ENCODE measurements around the gene KANK4.

KANK4 gene

GRCh38 chr1:62196086-62196690, 123.0 kb downstream of the KANK4 start:
- no peaks in the 10 kb centered on the region for H3K36me3 ChIP-seq (ENCODE audit: low read length)
- H3K4me3 ChIP-seq (ENCODE audit: insufficient read depth, low read length, poor library complexity, severe bottlenecking): no peak overlapping the region
- no peak overlapping the region for H2AFZ ChIP-seq (ENCODE audit: low read depth, low read length, severe bottlenecking)
- H3K27me3 ChIP-seq (ENCODE audit: low read length): no peaks in the 10 kb centered on the region
- H3K9me3 ChIP-seq (ENCODE audit: insufficient read depth, low read length): no peaks in the 10 kb centered on the region
- no peaks in the 10 kb centered on the region for H3F3A ChIP-seq (ENCODE audit: insufficient read depth)
- no peaks in the 10 kb centered on the region for H4K20me1 ChIP-seq (ENCODE audit: low read depth, low read length)
- no peak overlapping the region for H3K4me2 ChIP-seq (ENCODE audit: low read depth, low read length, poor library complexity, severe bottlenecking)
- H3K79me2 ChIP-seq (ENCODE audit: insufficient read depth, low read length): no peaks in the 10 kb centered on the region
- H3K27ac ChIP-seq (ENCODE audit: low read depth, low read length): no peak overlapping the region
- TF ChIP-seq, protein P1, sequence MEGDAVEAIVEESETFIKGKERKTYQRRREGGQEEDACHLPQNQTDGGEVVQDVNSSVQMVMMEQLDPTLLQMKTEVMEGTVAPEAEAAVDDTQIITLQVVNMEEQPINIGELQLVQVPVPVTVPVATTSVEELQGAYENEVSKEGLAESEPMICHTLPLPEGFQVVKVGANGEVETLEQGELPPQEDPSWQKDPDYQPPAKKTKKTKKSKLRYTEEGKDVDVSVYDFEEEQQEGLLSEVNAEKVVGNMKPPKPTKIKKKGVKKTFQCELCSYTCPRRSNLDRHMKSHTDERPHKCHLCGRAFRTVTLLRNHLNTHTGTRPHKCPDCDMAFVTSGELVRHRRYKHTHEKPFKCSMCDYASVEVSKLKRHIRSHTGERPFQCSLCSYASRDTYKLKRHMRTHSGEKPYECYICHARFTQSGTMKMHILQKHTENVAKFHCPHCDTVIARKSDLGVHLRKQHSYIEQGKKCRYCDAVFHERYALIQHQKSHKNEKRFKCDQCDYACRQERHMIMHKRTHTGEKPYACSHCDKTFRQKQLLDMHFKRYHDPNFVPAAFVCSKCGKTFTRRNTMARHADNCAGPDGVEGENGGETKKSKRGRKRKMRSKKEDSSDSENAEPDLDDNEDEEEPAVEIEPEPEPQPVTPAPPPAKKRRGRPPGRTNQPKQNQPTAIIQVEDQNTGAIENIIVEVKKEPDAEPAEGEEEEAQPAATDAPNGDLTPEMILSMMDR (IDR thresholded peaks at IDR 0.05; ENCODE audit: insufficient read depth, low read length, poor library complexity, severe bottlenecking): no peak
- TF ChIP-seq EZH2phosphoT487 (conservative IDR thresholded peaks at IDR 0.05; ENCODE audit: low read length): no peak
- H3K9ac ChIP-seq (ENCODE audit: low read length): no peak overlapping the region
- H3K9me2 ChIP-seq (replicated peaks; ENCODE audit: insufficient read depth, low read length): no peaks in the 10 kb centered on the region

DNA sequence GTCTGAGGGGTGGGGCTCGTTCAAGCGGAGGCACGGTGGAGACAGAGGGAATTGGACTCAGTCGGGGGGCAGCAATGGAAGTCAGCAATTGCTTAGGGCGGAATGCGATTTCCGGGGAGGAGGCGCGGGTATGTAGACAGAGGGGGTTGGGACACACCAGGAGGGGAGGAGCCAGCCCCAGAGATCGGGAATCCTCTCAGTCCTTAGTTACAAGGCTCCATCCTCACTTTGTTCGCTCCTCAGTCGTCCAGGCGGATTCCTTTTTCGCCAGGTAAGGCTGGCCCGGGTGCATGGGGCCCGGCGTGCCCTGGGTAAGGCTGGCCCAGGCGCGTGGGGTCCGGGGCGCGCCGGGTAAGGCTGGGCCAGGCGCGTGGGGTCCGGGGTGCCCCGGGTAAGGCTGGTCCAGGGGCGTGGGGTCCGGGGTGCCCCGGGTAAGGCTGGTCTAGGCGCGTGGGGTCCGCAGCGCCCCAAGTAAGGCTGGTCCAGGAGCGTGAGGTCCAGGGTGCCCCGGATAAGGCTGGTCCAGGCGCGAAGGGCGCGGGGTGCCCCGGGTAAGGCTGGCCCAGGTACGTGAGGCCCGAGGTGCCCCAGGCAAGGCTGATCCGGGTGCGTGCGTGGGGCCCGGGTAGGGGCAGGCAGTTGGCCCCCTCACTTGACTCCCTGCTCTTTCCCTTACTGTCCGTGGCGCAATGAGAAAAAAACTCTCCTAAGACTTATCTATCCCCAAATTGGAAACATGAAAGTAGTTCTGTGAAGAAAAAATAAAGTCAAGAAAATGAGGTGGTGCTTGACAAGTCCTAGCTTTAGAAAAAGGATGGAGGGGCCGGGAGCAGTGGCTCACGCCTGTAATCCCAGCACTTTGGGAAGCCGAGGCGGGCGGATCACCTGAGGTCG, 124.3 kb downstream of the KANK4 start, which contains the start of gene L1TD1:
Gene L1TD1, plus strand, starts transcription at position 199 of the 894 bp plus-strand sequence. CDS start 11,780 bp downstream, outside the sequence.
- H3K4me2 ChIP-seq (ENCODE audit: low read depth, low read length, poor library complexity, severe bottlenecking): no peak within 1 kb of the TSS
- no peaks in the 10 kb centered on the region for H3K79me2 ChIP-seq (ENCODE audit: insufficient read depth, low read length)

GRCh38 chr1:62188111-62188510, 131.1 kb downstream of the KANK4 start:
- no peak overlapping the region for H2AFZ ChIP-seq (ENCODE audit: low read depth, low read length, severe bottlenecking)
- H3K36me3 ChIP-seq (ENCODE audit: low read length): no peaks in the 10 kb centered on the region
- H3K27ac ChIP-seq (ENCODE audit: low read depth, low read length): no peak overlapping the region
- H3F3A ChIP-seq (ENCODE audit: insufficient read depth): no peaks in the 10 kb centered on the region
- H4K20me1 ChIP-seq (ENCODE audit: low read depth, low read length): no peaks in the 10 kb centered on the region
- no peaks in the 10 kb centered on the region for H3K79me2 ChIP-seq (ENCODE audit: insufficient read depth, low read length)
- no peak for TF ChIP-seq EZH2phosphoT487 (conservative IDR thresholded peaks at IDR 0.05; ENCODE audit: low read length)
- TF ChIP-seq, protein P1 (IDR thresholded peaks at IDR 0.05; ENCODE audit: insufficient read depth, low read length, poor library complexity, severe bottlenecking): no peak
- H3K4me3 ChIP-seq (ENCODE audit: insufficient read depth, low read length, poor library complexity, severe bottlenecking): no peak overlapping the region
- no peaks in the 10 kb centered on the region for H3K27me3 ChIP-seq (ENCODE audit: low read length)
- no peaks in the 10 kb centered on the region for H3K9me2 ChIP-seq (replicated peaks; ENCODE audit: insufficient read depth, low read length)
- no peak overlapping the region for H3K4me2 ChIP-seq (ENCODE audit: low read depth, low read length, poor library complexity, severe bottlenecking)
- no peaks in the 10 kb centered on the region for H3K9me3 ChIP-seq (ENCODE audit: insufficient read depth, low read length)
- H3K9ac ChIP-seq (ENCODE audit: low read length): no peak overlapping the region

More for the DNA sequence above, 124.3 kb downstream of the KANK4 start, which contains the start of gene L1TD1:
- no peaks in the 10 kb centered on the region for H3K9me2 ChIP-seq (replicated peaks; ENCODE audit: insufficient read depth, low read length)
- H3F3A ChIP-seq (ENCODE audit: insufficient read depth): no peaks in the 10 kb centered on the region
- no peak within 1 kb of the TSS for H3K9ac ChIP-seq (ENCODE audit: low read length)
- H3K9me3 ChIP-seq (ENCODE audit: insufficient read depth, low read length): no peaks in the 10 kb centered on the region
- H2AFZ ChIP-seq (ENCODE audit: low read depth, low read length, severe bottlenecking): no peak within 1 kb of the TSS
- no peak within 1 kb of the TSS for H3K27ac ChIP-seq (ENCODE audit: low read depth, low read length)
- H3K36me3 ChIP-seq (ENCODE audit: low read length): no peaks in the 10 kb centered on the region
- H3K27me3 ChIP-seq (ENCODE audit: low read length): no peaks in the 10 kb centered on the region
- TF ChIP-seq, protein P1 (IDR thresholded peaks at IDR 0.05; ENCODE audit: insufficient read depth, low read length, poor library complexity, severe bottlenecking): no peak
- TF ChIP-seq EZH2phosphoT487 (conservative IDR thresholded peaks at IDR 0.05; ENCODE audit: low read length): no peak
- no peak within 1 kb of the TSS for H3K4me3 ChIP-seq (ENCODE audit: insufficient read depth, low read length, poor library complexity, severe bottlenecking)
- H4K20me1 ChIP-seq (ENCODE audit: low read depth, low read length): no peaks in the 10 kb centered on the region

All from SU-DHL-6 (cell line).